Loucy (cell line): ENCODE measurements around the gene BCL2L12.
"Not testable (repeated sequence)": the region's sequence is repeated elsewhere in the genome, so short reads cannot be mapped to it uniquely, and the experiment has no call there.

ENCODE experiments used
- EZH2phosphoT487 ChIP-seq: fragments of 200-600 bp; IDR thresholded peaks from 2 replicates; pipeline ENCODE4 v1.6.1; 2018; ENCODE audit warnings: antibody characterized with exemption, mild to moderate bottlenecking, moderate library complexity, borderline replicate concordance
- TF ChIP-seq, protein P1 (sequence below): fragments of 200-600 bp; sonication (generic); conservative IDR thresholded peaks from 2 replicates; pipeline ENCODE4 v1.5.1; 2014; ENCODE audit warnings: mild to moderate bottlenecking, antibody characterized with exemption, low read length

DNA sequence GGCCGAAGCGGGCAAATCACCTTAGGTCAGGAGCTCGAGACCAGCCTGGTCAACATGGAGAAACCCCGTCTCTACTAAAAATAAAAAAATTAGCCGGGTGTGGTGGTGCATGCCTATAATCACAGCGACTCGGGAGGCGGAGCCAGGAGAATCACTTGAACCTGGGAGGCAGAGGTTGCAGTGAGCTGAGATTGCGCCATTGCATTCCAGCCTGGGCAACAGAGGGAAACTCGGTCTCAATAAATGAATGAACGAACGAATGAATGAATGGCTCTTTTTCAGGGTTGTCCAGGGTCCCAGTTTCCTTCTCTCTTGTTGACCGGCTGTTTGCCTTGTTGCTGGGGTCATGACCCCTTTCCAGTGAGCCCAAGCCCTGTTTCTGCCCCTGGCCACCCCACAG is 47.9 kb upstream of the BCL2L12 start:
- TF ChIP-seq, protein P1, sequence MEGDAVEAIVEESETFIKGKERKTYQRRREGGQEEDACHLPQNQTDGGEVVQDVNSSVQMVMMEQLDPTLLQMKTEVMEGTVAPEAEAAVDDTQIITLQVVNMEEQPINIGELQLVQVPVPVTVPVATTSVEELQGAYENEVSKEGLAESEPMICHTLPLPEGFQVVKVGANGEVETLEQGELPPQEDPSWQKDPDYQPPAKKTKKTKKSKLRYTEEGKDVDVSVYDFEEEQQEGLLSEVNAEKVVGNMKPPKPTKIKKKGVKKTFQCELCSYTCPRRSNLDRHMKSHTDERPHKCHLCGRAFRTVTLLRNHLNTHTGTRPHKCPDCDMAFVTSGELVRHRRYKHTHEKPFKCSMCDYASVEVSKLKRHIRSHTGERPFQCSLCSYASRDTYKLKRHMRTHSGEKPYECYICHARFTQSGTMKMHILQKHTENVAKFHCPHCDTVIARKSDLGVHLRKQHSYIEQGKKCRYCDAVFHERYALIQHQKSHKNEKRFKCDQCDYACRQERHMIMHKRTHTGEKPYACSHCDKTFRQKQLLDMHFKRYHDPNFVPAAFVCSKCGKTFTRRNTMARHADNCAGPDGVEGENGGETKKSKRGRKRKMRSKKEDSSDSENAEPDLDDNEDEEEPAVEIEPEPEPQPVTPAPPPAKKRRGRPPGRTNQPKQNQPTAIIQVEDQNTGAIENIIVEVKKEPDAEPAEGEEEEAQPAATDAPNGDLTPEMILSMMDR, result not testable (repeated sequence)
- not testable (repeated sequence) for TF ChIP-seq EZH2phosphoT487
